GM10266 (cell line): Measurements from ENCODE around the gene MAP2K1.
"Not testable (repeated sequence)": the region's sequence is repeated elsewhere in the genome, so short reads cannot be mapped to it uniquely, and the experiment has no call there.

ENCODE experiments used
- DNase-seq: peaks from one replicate; pipeline ENCODE4 v3.0.0; 2012; ENCODE audit errors: extremely low spot score
- CTCF ChIP-seq: IDR thresholded peaks from 2 replicates; pipeline ENCODE4 v1.5.1; 2012; ENCODE audit warnings: mild to moderate bottlenecking, low read depth; ENCODE audit not compliant: control insufficient read depth, insufficient read depth; ENCODE audit errors: missing control alignments

Gene MAP2K1

GRCh38 chr15:66454143-66454542 lies 67.4 kb downstream of the MAP2K1 start:
- TF ChIP-seq CTCF, result no peak
- DNase-seq, result no peak

GRCh38 chr15:66456211-66456610 lies 69.5 kb downstream of the MAP2K1 start:
- DNase-seq, result no peak
- no peak for TF ChIP-seq CTCF

- no peak for TF ChIP-seq CTCF
- DNase-seq, result no peak
Measured at GRCh38 chr15:66459818-66460615, 73.3 kb downstream of the MAP2K1 start.

GRCh38 chr15:66461294-66461693 lies 74.6 kb downstream of the MAP2K1 start:
- DNase-seq, result not testable (repeated sequence)

- DNase-seq, result no peak
- TF ChIP-seq CTCF, result no peak
Measured at GRCh38 chr15:66461917-66462316, 75.2 kb downstream of the MAP2K1 start.

- no peak for DNase-seq
- TF ChIP-seq CTCF, result no peak
Measured at GRCh38 chr15:66462627-66463026, 75.9 kb downstream of the MAP2K1 start.

GRCh38 chr15:66465294-66465693 lies 78.6 kb downstream of the MAP2K1 start:
- not testable (repeated sequence) for DNase-seq

GRCh38 chr15:66467162-66468040 lies 80.7 kb downstream of the MAP2K1 start:
- DNase-seq, result not testable (repeated sequence)

GRCh38 chr15:66470825-66471224 lies 84.1 kb downstream of the MAP2K1 start:
- DNase-seq, result not testable (repeated sequence)
